HTR-8/SVneo (cell line): ENCODE data around the gene LZTS2.
A peak's percentile ranks its signal among the peaks of the same experiment; 100 is the strongest.

ENCODE experiments used
- DNase-seq: peaks from one replicate; pipeline ENCODE4 v3.0.0; 2011; ENCODE audit warnings: low spot score, mixed read lengths; ENCODE audit not compliant: insufficient read length
- FAIRE-seq: peaks from 2 replicates; lab custom pipeline; 2011; peaks lifted over from hg19 to GRCh38; lab: Jason Lieb, UNC

LZTS2 gene

DNA sequence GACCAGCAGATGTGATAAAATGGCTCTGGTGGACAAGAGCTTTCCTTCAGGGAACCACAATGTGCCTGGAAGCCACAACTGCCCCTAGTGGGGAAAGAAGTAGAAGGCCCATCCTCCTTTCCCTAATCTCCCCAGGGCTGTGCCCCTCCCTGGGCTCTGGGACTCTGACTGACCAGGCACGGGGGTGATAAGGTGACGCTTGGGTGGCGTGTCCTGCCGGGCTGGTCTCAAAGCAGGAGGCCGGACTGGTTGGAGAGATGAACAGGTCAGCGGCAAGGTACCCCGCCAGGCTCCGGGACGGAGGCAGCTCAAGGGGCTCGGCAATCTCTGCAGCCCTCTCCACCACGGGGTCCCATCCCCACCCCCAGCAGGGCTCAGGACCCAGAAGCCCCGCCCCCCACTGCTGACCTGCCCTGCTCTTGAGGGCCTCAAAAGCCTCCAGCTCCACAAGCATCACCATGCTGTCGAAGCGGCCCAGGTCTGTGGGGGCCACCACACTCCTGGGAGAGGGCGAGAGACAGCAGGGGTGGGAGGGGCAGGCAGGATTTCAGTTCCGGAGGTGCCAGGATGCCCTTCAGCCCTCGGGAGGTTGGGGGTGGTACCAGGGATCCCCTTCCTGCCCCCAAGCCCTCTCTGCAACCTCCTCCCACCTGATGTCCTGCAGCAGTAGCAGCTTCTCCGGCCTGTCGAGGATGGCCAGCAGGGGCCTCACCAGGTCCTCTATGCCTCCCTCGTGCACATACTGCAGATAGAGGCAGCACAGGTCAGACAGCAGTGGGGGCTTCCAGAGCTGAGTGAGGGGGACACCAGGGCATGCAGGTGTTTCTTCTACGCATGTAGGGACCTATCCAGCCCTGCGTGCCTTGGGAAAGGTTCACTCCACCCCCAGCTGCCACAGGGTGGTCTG lies 12.2 kb downstream of the LZTS2 start:
- DNase-seq (no peak), FAIRE-seq (peak; percentile 38)

DNA sequence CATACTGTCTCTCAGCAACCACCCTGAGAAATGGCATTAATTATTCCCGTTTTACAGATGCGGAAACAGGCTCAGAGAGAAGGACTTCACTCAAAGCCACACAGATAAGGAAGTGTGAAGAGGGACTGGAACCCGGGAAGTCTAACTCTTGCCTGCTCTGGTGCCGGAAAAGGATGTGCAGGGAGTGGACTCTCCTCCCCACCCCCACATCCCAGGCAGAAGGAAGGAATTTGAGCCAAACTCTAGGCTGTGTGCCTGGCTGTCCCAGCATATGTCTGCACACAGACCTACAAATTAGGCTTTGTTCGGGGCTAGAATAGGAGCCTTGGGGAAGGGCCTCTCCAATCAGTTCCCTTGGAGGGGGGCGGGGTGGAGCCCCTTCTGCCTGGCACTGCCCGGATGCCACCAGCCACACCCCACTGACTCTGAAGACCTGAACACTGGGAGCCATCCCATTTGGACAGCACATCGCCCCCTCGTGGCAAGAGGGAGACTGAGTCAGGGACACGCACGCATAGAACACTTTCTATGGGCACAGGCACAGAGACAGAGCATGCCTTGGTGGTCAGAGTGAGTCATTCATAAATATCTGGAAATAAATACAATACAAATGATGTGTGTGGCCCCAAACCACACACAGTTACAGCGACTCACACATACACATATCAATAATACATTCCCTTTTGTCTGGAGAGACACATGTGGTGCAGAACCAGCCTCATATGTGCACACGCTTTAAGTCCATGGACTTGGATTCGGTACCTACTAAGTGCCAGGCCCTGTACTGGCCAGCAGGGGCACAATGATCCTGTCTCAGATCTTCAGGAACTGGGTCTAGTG lies 13.1 kb downstream of the LZTS2 start:
- DNase-seq (peak; percentile 91), FAIRE-seq (peak; percentile 88)

DNA sequence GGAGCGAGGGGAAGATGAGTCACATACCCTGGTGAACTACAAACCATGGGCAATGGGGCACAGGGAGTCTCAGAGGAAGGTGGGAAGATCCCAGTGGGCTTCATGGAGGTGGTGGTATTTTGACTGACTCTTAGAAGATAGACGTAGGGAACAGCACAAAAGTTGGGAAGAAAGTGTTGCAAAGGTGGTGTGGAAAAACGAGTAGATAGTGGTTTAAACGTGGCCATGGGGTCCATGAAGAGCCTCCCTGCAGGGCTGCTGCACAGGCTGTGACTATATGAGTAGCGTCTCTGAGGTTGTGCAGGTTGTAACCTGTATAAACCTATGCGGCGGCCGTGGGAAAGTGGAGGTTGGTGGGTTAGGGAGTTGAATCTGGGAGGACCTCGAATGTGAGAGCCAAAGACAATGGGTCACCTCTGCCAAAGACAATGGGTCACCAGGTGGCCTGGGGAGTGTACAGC lies 13.8 kb downstream of the LZTS2 start:
- DNase-seq (no peak), FAIRE-seq (no peak)

DNA sequence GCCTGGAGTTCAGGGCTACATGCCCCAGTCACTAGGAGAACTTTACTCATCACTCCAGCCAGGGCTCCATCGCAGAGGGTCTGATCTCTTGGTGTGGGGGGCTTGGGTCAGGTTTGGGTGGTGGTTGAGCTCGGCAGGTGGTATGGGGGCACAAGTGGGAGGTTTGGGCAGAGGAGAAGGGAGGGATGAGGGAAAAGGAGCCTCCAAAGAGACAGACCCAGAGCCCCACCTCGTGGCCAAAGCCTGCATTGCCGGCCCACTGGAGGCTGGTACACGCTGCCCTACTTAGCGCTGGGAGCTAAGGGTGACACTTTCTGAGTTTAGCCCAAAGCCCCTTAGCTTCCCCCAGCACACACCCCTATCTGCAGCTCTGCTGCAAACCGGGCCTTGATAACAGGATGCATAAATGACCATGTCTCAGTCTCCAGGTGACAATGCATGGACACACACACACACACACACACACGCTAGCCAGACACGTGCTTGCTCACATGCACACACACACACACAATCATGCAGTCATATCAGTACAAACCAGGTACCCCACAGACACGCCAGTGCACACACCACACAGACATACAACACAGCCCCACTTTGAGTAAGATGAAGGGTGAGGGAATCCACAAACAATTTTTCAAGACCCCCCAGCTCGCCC lies 14.7 kb downstream of the LZTS2 start:
- DNase-seq (no peak), FAIRE-seq (peak; percentile 86)

DNA sequence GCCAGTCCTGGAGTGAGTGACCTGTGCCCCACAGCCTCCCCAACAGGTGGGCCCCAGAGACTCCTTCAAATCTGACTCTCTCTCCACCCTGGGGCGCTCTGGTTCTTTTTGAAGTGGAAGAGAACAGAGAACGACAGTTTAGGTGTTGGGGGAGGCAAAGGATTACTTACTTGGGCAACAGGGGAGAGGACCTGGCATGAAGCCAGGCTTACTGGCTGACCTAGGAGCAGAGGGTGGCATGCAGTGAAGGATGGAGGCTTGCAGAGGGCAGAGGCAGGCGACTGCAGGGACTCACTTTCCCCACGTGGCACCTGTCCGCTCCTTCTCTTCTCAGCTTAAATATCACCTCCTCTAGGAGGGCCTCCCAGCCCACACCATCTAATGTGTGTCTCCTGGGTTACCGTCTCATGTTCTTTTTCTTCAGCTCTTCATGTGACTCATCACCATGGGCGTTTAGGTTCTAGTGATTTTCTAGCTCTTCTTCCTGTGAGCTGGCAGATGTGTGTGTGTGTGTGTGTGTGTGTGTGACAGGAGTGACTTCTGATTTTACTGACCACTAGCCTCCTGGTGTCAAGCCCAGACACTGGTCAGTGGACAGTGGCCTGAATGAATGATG lies 15.5 kb downstream of the LZTS2 start:
- DNase-seq (no peak), FAIRE-seq (no peak)

DNA sequence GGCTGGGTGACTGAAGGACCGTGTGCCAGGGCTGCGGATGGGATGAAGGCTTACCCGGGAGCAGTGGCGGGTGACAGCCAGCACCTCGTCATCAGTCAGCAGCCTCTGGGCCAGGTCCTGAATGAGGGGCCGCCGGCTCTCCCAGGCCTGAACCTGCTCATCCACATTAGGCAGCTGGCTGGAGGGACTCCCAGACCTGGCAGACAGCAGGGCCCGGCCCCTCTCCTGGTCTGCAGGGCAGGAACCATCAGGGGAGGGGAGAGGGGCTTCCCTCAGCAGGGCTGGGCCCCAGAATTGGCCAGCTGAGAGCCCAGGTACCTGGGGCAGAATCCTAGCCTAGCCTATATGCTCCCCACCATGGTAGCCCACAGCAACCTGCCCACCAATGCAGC lies 16.0 kb downstream of the LZTS2 start:
- DNase-seq (no peak), FAIRE-seq (no peak)

DNA sequence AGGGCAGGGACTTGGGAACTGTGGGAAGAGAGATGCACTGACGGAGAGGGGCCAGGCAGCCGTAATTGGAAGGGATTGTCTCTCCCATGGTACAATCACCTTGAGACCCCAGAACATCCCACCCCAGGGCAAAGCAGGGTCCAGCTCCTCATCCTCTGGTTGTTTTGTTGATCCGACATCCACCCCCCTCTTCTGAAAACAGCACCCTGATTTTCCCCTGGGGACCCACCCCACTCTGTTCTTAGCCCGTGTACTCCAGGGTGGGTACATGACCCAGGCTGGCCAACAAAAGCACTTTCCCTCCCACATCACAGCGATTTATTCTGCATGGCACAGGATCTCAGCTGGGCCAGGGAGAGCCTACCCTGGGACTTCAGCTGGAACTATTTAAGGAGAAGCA lies 17.2 kb downstream of the LZTS2 start:
- FAIRE-seq = no peak
- DNase-seq = no peak

DNA sequence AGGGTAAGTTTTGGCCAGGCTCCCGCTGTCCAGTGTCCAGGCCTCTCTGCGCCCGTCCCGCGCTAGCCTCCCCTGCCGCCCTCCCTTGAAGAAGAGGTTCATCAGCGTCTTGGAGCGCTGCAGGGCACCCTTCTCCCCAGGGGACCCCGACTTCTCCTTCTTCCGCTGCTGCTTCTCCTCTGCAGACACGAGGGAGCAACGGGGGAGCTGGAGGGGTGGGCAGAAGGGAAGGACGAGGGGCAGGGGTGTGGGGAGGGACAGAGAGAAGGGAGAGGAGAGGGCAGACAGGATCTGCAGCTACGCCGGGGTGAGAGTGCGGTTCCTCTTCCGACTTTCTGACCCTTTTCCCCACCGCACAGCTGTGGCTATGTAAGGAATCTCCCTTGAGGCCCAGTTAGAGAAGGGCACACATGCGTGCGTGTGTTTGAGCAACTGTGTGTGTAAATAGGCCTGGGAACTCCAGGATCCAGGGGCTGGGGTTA lies 18.6 kb downstream of the LZTS2 start:
- no peak for FAIRE-seq
- no peak for DNase-seq

DNA sequence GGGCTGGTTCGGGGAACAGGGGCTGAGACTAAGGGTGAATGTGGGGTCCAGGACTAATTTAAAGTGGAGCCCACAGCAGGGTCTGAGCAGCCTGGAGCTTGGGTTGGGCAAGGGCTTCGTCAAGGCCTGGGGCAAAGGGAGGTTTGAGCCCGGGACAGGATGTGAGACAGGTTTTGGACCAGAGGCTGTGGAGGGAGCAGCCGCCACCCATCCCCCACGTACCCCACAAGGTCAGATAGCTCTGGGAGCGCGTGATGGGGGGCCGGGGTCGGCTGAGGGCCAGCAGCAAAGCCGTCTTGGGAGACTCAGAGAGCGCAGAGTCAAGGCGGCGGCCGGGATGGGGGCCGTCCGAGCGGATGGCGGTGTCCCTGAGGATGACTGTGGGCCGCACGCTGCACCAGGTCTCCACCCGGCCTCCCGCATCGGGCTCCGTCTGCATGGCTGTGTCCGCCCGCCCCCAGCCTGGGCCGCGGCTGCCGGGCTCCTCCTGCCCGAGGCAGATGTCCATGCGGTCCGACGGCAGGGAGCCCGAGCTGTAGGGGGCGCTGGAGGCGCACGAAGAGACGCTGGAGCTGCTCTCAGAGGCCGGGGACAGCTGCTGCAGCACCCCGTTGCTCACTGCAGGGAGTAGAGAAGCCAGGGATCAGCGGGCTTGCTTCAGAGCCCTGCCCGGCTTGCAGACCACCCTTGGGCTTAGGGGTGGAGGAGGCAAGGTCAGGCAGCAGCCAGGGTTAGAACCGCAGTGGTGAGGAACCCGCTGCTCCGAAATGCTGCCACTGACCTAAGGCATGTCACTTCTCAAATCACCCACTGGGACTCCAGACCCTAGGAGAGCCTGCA lies 19.2 kb downstream of the LZTS2 start:
- FAIRE-seq (peak; percentile 60), DNase-seq (peak; percentile 89)

DNA sequence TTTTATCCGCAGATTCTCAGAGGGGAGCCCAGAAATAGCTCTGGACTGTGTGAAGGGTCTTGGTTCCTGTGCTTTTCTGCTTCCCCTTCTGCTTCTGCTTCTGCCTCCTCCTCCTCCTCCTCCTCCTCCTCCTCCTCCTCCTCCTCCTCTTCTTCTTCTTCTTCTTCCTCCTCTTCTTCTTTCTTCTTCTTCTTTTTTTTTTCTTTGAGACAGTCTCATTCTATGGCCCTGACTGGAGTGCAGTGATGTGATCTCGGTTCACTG lies 19.8 kb downstream of the LZTS2 start:
- DNase-seq (no peak), FAIRE-seq (no peak)

DNA sequence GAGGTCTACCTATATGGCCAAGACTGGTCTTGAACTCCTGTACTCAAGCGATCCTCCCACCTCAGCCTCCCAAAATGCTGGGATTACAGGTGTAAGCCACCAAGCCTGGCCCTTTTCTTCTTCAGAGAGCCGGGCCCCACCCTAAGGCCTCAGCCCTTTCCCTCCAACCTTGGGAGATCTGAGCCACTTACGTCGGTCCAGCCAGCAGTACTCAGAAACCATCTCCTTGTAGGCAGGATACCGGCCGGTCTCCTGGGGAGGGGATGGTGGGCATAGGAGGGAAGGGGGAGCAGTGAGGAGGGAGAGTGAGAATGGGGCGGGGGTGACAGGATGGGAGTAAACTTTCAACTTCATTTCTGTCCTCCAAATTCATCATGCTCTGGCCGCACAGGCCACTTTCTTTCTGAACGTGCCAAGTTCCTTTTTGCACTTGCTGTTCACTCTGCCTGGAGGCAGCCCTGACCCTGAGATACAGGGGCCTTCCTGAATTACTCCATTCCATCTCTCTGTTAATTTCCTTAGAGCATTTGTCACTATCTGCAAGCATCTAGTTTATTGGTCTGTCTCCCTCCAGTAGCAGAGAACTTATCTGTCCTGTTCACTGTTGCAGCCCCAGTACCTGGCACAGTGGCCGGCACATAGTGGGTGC lies 20.9 kb downstream of the LZTS2 start:
- FAIRE-seq (no peak), DNase-seq (no peak)

DNA sequence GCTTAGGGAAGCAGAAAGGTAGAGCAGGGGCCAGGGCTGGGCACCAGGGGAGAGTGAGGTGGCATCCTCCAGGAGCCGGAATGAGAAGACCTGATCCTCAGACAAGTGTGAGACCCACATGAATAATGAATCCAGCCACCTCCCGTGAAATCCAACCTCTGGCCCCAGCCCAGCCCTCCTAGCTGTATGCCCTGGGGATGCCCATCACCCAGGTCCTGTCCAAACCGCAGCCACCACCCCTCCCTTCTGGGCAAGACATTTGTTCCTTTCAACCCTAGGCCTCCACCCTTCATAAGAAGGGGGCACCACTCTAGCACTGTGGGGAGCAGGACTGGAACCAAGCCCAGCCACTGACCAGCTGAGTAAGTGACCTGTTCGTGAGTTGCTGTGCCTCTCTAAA lies 21.6 kb downstream of the LZTS2 start:
- DNase-seq (no peak), FAIRE-seq (no peak)

DNA sequence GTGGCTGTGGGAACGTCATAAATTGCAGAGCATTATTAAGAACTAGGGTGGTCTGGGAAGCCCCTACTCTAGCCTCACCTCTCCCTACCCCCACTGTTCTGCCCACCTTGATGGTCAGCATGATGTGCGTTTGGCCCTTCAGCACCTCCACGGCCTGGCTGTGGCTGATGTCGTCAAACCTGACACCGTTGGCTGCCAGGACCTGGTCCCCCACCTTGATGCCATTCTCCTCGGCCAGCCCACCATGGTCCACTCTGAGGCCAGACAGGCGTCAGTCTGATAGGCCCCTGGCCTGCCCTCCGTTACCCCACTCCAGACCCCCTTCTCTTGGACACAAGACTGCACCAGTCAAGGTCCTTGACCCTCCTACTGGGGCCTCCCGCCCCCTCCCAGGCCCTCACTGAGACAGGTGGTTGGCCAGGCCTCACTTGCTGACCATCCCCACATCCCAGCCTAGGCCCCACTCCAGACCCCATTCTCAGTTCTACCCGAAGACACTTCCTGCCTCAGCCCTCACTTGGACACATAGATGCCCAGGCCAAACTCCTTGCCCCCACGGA lies 22.2 kb downstream of the LZTS2 start:
- FAIRE-seq (no peak), DNase-seq (no peak)

DNA sequence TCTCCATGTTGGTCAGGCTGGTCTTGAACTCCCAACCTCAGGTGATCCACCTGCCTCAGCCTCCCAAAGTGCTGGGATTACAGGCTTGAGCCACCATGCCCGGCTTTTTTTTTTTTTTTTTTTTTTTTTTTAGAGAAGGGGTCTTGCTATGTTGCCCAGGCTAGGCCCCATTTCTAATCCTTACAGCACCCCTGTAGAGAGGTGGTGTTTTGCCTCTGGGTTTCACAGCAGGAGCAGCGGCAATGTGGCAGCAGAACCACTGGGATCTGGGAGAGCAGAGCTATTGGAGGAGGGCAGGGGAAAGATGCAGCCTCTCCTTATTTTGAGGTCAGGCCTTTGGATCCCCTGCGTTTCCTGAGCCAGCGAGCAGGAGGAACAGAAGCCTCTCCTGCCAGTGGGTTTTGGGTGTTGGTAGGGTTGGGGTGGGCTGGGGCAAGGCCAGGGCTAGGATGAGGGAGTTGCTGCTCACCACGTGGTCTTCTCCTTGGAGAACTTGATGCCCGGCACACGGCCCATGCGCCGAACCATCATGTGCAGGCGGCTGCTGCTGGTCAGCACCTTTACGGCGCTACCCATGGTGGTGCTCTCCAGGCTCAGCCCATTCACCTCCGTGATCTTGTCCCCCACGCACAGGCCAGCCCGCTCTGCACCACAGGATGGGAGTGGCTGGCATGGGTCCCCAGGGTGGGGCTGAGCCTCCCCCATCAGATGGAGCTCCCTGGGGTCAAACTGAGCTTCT lies 23.5 kb downstream of the LZTS2 start:
- no peak for DNase-seq
- no peak for FAIRE-seq

DNA sequence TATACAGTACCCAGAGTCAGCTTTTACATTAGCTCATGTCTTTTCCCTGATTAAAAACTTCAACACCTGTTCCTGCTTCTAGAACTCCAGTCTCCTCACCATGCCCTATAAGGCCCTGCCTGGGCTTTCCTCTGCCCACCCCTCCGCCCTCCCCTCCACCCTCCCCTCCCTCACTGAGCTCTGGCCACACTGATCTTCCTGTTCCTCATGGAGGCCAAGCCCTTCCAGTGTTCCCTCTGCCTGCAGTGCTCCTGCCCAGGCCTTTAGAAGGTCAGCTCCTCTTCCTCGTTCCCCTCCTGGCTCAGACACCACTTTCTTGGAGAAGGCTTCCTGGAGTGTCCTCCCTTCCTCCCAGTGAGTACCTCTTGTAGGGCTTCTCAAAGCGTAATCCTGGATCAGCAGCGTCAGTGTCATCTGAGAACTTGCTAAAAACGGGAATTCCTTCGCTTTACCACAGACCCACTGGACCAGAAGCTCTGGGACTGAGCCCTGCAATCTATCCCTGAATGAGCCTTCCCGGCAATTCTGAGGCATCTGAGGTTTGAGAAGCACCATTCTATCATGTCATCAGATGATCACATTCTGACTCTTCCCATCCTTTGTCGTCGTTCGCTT lies 27.6 kb downstream of the LZTS2 start:
- DNase-seq (no peak), FAIRE-seq (no peak)

DNA sequence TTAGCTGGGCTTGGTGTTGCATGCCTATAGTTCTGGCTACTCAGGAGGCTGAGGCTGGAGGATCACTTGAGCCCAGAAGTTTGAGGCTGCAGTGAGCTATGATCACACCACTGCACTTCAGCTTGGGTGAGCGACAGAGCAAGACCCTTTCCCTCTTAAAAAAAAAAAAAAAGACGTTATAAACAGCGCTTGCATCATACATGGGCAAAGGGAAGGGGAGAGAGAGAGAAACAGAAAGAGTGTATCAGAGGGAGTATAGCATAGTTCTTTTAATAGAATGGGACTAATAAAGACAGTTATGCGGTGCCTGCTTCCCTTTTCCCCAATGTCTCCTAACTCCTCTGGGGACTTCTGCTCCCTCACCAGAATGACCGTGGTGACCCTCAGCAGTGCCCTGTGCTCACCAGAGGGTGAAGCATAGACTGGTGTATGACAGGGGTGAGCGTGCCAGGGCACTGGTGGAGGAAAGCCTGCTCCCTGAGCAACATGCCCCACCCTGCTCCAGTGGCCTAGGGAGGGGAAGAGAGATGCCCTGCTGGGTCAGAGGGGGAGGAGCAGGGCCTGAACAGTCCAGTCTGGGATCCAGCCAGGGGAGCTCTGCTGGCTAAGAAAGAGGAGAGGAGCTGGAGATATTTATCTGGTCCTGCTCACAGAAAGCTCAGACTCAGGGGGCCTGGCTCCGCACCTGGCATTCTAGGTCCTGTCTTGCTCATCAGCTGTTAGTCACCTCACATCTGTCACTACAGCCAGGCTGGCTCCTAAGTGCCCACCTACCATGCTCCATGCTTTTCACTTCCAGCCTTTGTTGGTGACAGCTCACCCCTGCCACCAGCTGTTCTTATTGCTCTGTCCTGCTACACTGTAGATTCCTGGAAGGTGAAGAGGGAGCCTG lies 29.1 kb downstream of the LZTS2 start:
- no peak for DNase-seq

More for the DNA sequence above, 29.1 kb downstream of the LZTS2 start:
- FAIRE-seq = no peak
